ENCODE measurements around the gene ZFYVE28. TPM values are rescaled to one million over a fixed set of nuclear protein-coding genes. Genes with fewer than 3 reads are reported as not detected.

Gene ZFYVE28
- total RNA-seq, 1 donor from 2014 or later = 5.1 TPM

- Mint-ChIP-seq H3K9me3 (no peaks in the 10 kb centered on the region), H3K27me3 (ENCODE audit: insufficient read depth) (peaks cover 20% of the 10 kb centered on the region), H3K4me1 (ENCODE audit: low read depth) (peaks cover 9% of the 10 kb centered on the region), H3K4me3 (no peak overlapping the region), H3K27ac (no peak overlapping the region), H3K36me3 (ENCODE audit: low read depth) (peaks cover 5% of the 10 kb centered on the region)
- no peak for DNase-seq (ENCODE audit: low spot score)
- intact Hi-C loops (cut with micrococcal nuclease) = no loop called here
Observed at GRCh38 chr4:2292646-2293108, 125.8 kb downstream of the ZFYVE28 start.

GRCh38 chr4:2291705-2292645 lies 126.5 kb downstream of the ZFYVE28 start:
- H3K9me3 Mint-ChIP-seq = no peaks in the 10 kb centered on the region
- intact Hi-C loops (cut with micrococcal nuclease) = loop anchor here (1.0 kb wide), 1 partner anchor 10 kb away; no protein-coding TSS in a partner anchor
- no peak overlapping the region for H3K27ac Mint-ChIP-seq
- no peak for DNase-seq (ENCODE audit: low spot score)
- H3K36me3 Mint-ChIP-seq (ENCODE audit: low read depth) = peaks cover 2% of the 10 kb centered on the region
- H3K4me3 Mint-ChIP-seq = no peak overlapping the region
- peaks cover 19% of the 10 kb centered on the region for H3K27me3 Mint-ChIP-seq (ENCODE audit: insufficient read depth)
- H3K4me1 Mint-ChIP-seq (ENCODE audit: low read depth) = peaks cover 5% of the 10 kb centered on the region

GRCh38 chr4:2290974-2291704 lies 127.3 kb downstream of the ZFYVE28 start:
- Mint-ChIP-seq H3K27me3 (ENCODE audit: insufficient read depth) (peaks cover 19% of the 10 kb centered on the region), H3K9me3 (no peaks in the 10 kb centered on the region), H3K4me1 (ENCODE audit: low read depth) (peaks cover 5% of the 10 kb centered on the region), H3K36me3 (ENCODE audit: low read depth) (peaks cover 2% of the 10 kb centered on the region), H3K4me3 (peak overlapping the region; percentile 39), H3K27ac (peak overlapping the region; percentile 40)
- intact Hi-C loops (cut with micrococcal nuclease) = loop anchor here (1.0 kb wide), 1 partner anchor 9 kb away; no protein-coding TSS in a partner anchor
- DNase-seq (ENCODE audit: low spot score) = peak; percentile 54

GRCh38 chr4:2290488-2290887 lies 128.0 kb downstream of the ZFYVE28 start:
- no peak for DNase-seq (ENCODE audit: low spot score)
- peaks cover 19% of the 10 kb centered on the region for H3K27me3 Mint-ChIP-seq (ENCODE audit: insufficient read depth)
- H3K9me3 Mint-ChIP-seq = no peaks in the 10 kb centered on the region
- intact Hi-C loops (cut with micrococcal nuclease) = no loop called here
- H3K4me1 Mint-ChIP-seq (ENCODE audit: low read depth) = peaks cover 5% of the 10 kb centered on the region
- peaks cover 2% of the 10 kb centered on the region for H3K36me3 Mint-ChIP-seq (ENCODE audit: low read depth)
- H3K4me3 Mint-ChIP-seq = no peak overlapping the region
- H3K27ac Mint-ChIP-seq = no peak overlapping the region

- intact Hi-C loops (cut with micrococcal nuclease) = loop anchor here (10.0 kb wide), 1 partner anchor 45 kb away; no protein-coding TSS in a partner anchor
- DNase-seq (ENCODE audit: low spot score) = no peak
Observed at GRCh38 chr4:2289955-2290333, 128.5 kb downstream of the ZFYVE28 start.

GRCh38 chr4:2289311-2289954 lies 129.0 kb downstream of the ZFYVE28 start:
- peaks cover 12% of the 10 kb centered on the region for H3K27me3 Mint-ChIP-seq (ENCODE audit: insufficient read depth)
- DNase-seq (ENCODE audit: low spot score) = no peak
- H3K36me3 Mint-ChIP-seq (ENCODE audit: low read depth) = peaks cover 2% of the 10 kb centered on the region
- H3K4me3 Mint-ChIP-seq = no peak overlapping the region
- H3K9me3 Mint-ChIP-seq = no peaks in the 10 kb centered on the region
- H3K4me1 Mint-ChIP-seq (ENCODE audit: low read depth) = peaks cover 5% of the 10 kb centered on the region
- intact Hi-C loops (cut with micrococcal nuclease) = loop anchor here (10.0 kb wide), 1 partner anchor 45 kb away; no protein-coding TSS in a partner anchor
- no peak overlapping the region for H3K27ac Mint-ChIP-seq

More at GRCh38 chr4:2289955-2290333, 128.5 kb downstream of the ZFYVE28 start:
- Mint-ChIP-seq H3K4me3 (no peak overlapping the region), H3K9me3 (no peaks in the 10 kb centered on the region), H3K27me3 (ENCODE audit: insufficient read depth) (peaks cover 15% of the 10 kb centered on the region), H3K27ac (no peak overlapping the region), H3K36me3 (ENCODE audit: low read depth) (peaks cover 2% of the 10 kb centered on the region), H3K4me1 (ENCODE audit: low read depth) (peaks cover 5% of the 10 kb centered on the region)

- peaks cover 12% of the 10 kb centered on the region for H3K4me1 Mint-ChIP-seq (ENCODE audit: low read depth)
- no peak for DNase-seq (ENCODE audit: low spot score)
- H3K9me3 Mint-ChIP-seq = no peaks in the 10 kb centered on the region
- H3K4me3 Mint-ChIP-seq = no peak overlapping the region
- intact Hi-C loops (cut with micrococcal nuclease) = loop anchor here (10.0 kb wide), 1 partner anchor 47 kb away; no protein-coding TSS in a partner anchor
- H3K27ac Mint-ChIP-seq = no peak overlapping the region
- peaks cover 7% of the 10 kb centered on the region for H3K27me3 Mint-ChIP-seq (ENCODE audit: insufficient read depth)
- H3K36me3 Mint-ChIP-seq (ENCODE audit: low read depth) = peaks cover 2% of the 10 kb centered on the region
Observed at GRCh38 chr4:2288051-2288541, 130.3 kb downstream of the ZFYVE28 start.

GRCh38 chr4:2287594-2287915 lies 130.9 kb downstream of the ZFYVE28 start:
- no peak overlapping the region for H3K4me3 Mint-ChIP-seq
- intact Hi-C loops (cut with micrococcal nuclease) = loop anchor here (10.0 kb wide), 1 partner anchor 47 kb away; no protein-coding TSS in a partner anchor

GRCh38 chr4:2286904-2287593 lies 131.4 kb downstream of the ZFYVE28 start:
- Mint-ChIP-seq H3K36me3 (ENCODE audit: low read depth) (peaks cover 4% of the 10 kb centered on the region), H3K4me1 (ENCODE audit: low read depth) (peaks cover 22% of the 10 kb centered on the region), H3K27ac (no peak overlapping the region), H3K9me3 (no peaks in the 10 kb centered on the region), H3K27me3 (ENCODE audit: insufficient read depth) (peaks cover 3% of the 10 kb centered on the region), H3K4me3 (no peak overlapping the region)
- DNase-seq (ENCODE audit: low spot score) = no peak
- intact Hi-C loops (cut with micrococcal nuclease) = loop anchor here (10.0 kb wide), 1 partner anchor 48 kb away; no protein-coding TSS in a partner anchor

More at GRCh38 chr4:2287594-2287915, 130.9 kb downstream of the ZFYVE28 start:
- peaks cover 4% of the 10 kb centered on the region for H3K27me3 Mint-ChIP-seq (ENCODE audit: insufficient read depth)
- peaks cover 2% of the 10 kb centered on the region for H3K36me3 Mint-ChIP-seq (ENCODE audit: low read depth)
- no peak overlapping the region for H3K27ac Mint-ChIP-seq
- DNase-seq (ENCODE audit: low spot score) = no peak
- H3K9me3 Mint-ChIP-seq = no peaks in the 10 kb centered on the region
- peaks cover 17% of the 10 kb centered on the region for H3K4me1 Mint-ChIP-seq (ENCODE audit: low read depth)

- no peak for DNase-seq (ENCODE audit: low spot score)
- no peak overlapping the region for H3K27ac Mint-ChIP-seq
- H3K36me3 Mint-ChIP-seq (ENCODE audit: low read depth) = peaks cover 3% of the 10 kb centered on the region
- H3K4me3 Mint-ChIP-seq = no peak overlapping the region
- intact Hi-C loops (cut with micrococcal nuclease) = loop anchor here (10.0 kb wide), 1 partner anchor 49 kb away; no protein-coding TSS in a partner anchor
- H3K9me3 Mint-ChIP-seq = no peaks in the 10 kb centered on the region
- peaks cover 32% of the 10 kb centered on the region for H3K4me1 Mint-ChIP-seq (ENCODE audit: low read depth)
- H3K27me3 Mint-ChIP-seq (ENCODE audit: insufficient read depth) = peaks cover 1% of the 10 kb centered on the region
Observed at GRCh38 chr4:2285613-2286381, 132.6 kb downstream of the ZFYVE28 start.

GRCh38 chr4:2284934-2285612 lies 133.4 kb downstream of the ZFYVE28 start:
- Mint-ChIP-seq H3K4me3 (no peak overlapping the region), H3K36me3 (ENCODE audit: low read depth) (peaks cover 2% of the 10 kb centered on the region), H3K27ac (no peak overlapping the region), H3K27me3 (ENCODE audit: insufficient read depth) (no peaks in the 10 kb centered on the region), H3K9me3 (no peaks in the 10 kb centered on the region), H3K4me1 (ENCODE audit: low read depth) (peaks cover 30% of the 10 kb centered on the region)
- intact Hi-C loops (cut with micrococcal nuclease) = loop anchor here (10.0 kb wide), 1 partner anchor 50 kb away; no protein-coding TSS in a partner anchor
- DNase-seq (ENCODE audit: low spot score) = no peak

Data from activated T-helper 1 cell treated with anti-CD3 and anti-CD28 coated beads, Interleukin-12 subunit alpha, Interleukin-12 subunit beta, Interleukin-2, Interleukin-4 antibody, amounts not matched to agents 30 ng/mL and 10 ng/mL and 1 ng/mL, durations not matched to agents 14 hours and 24 hours and 36 hours (primary cell).